K562 (cell line): Measurements from ENCODE around the gene TIGD1. TPM values are rescaled to one million over a fixed set of nuclear protein-coding genes. Genes with fewer than 3 reads are reported as not detected.

Source experiments
- ATAC-seq: fragments of 200-7000 bp; cut with Tn5 transposase; 3 replicates; pipeline ENCODE4 v1.9.1; 2020; ENCODE audit warnings: moderate library complexity
- BruUV-seq: library from RNA; stranded (reverse); fragments of 400-500 nt; replicated peaks from 2 replicates; lab custom pipeline; 2021; lab: Mats Ljungman, UMichigan
- CTCF ChIA-PET: fragments of 300-600 bp; formaldehyde crosslinking; extraction: SDS; loops from one replicate; lab custom pipeline; 2021; ENCODE audit warnings: low intra/inter-chr PET ratio; lab: Yijun Ruan, JAX
- POLR2A ChIA-PET: fragments of 300-600, 350-650 bp; sonication (Branson Sonifier 250); formaldehyde crosslinking; extraction: SDS; loops from one replicate; lab custom pipeline; 2021; ENCODE audit warnings: antibody characterized with exemption, inconsistent platforms; lab: Yijun Ruan, JAX
- DNase-seq, 4 experiments: peaks; one replicate each; pipeline versions ENCODE4 v3.0.0 to v3.0.0-alpha.2; 2011 to 2018; ENCODE audit warnings: low spot score in 3 of 4, mixed read lengths in 3 of 4; ENCODE audit errors: extremely low read depth in 1 of 4
- FAIRE-seq: peaks from 2 replicates; lab custom pipeline; 2011; peaks lifted over from hg19 to GRCh38; lab: Jason Lieb, UNC
- H2AFZ ChIP-seq: 2 replicates; pipeline ENCODE4 v1.6.0; 2011; ENCODE audit warnings: low read depth, low read length, control low read depth, inconsistent platforms
- H3K27ac ChIP-seq: fragments of 200-600 bp; 3 replicates; pipeline ENCODE4 v1.8.0; 2011; ENCODE audit warnings: low read depth, mild to moderate bottlenecking, control low read depth, inconsistent platforms, low read length, moderate library complexity, mixed read lengths; ENCODE audit errors: extremely low read depth
- H3K27me3 ChIP-seq, 2 experiments: fragments of 300-600 bp in 1 of 2; 2 replicates in 1 of 2; 3 replicates in 1 of 2; pipeline versions ENCODE4 v1.6.0 to v1.8.0; 2011; ENCODE audit warnings: inconsistent platforms in 2 of 2, low read length in 2 of 2, mild to moderate bottlenecking in 1 of 2, mixed read lengths in 1 of 2, moderate library complexity in 1 of 2; ENCODE audit not compliant: control insufficient read depth in 2 of 2, insufficient read depth in 2 of 2
- H3K36me3 ChIP-seq: fragments of 300-600 bp; 3 replicates; pipeline ENCODE4 v1.8.0; 2011; ENCODE audit warnings: mild to moderate bottlenecking, low read length, inconsistent platforms; ENCODE audit not compliant: control insufficient read depth, insufficient read depth
- H3K4me1 ChIP-seq, 2 experiments: fragments of 200-600 bp in 1 of 2; replicated peaks in 1 of 2; 2 replicates in 1 of 2; 3 replicates in 1 of 2; pipeline versions ENCODE4 v1.5.1 to v1.8.0; 2011; ENCODE audit warnings: inconsistent platforms in 2 of 2, low read length in 2 of 2, mild to moderate bottlenecking in 1 of 2, mixed read lengths in 1 of 2, moderate library complexity in 1 of 2; ENCODE audit not compliant: control insufficient read depth in 2 of 2, insufficient read depth in 2 of 2
- H3K4me2 ChIP-seq: 2 replicates; pipeline ENCODE4 v1.6.1; 2011; ENCODE audit warnings: low read length, control low read depth, inconsistent platforms, mixed read lengths; ENCODE audit not compliant: insufficient read depth
- H3K4me3 ChIP-seq: fragments of 200-600 bp; sonication (generic), shearing (Covaris generic); 2 replicates; pipeline ENCODE4 v1.5.1; 2016; ENCODE audit warnings: control low read depth, inconsistent platforms
- H3K79me2 ChIP-seq: fragments of 200-600 bp; 3 replicates; pipeline ENCODE4 v1.8.0; 2011; ENCODE audit warnings: low read length, inconsistent platforms; ENCODE audit not compliant: control insufficient read depth, insufficient read depth
- H3K9ac ChIP-seq, 2 experiments: 2 replicates each; pipeline versions ENCODE4 v1.6.0 to v1.6.1; 2011; ENCODE audit warnings: low read depth in 2 of 2, low read length in 2 of 2, control low read depth in 1 of 2, inconsistent platforms in 1 of 2, mild to moderate bottlenecking in 1 of 2, mixed read lengths in 1 of 2; ENCODE audit not compliant: insufficient read depth in 1 of 2
- H3K9me1 ChIP-seq: one replicate; pipeline ENCODE4 v1.6.0; 2011; ENCODE audit warnings: inconsistent platforms, mild to moderate bottlenecking, low read length, moderate library complexity; ENCODE audit not compliant: control insufficient read depth, insufficient read depth
- H3K9me3 ChIP-seq: replicated peaks from 2 replicates; pipeline ENCODE4 v1.5.1; 2011; ENCODE audit warnings: low read depth, low read length, inconsistent platforms; ENCODE audit not compliant: control insufficient read depth, insufficient read depth
- H4K20me1 ChIP-seq: replicated peaks from 2 replicates; pipeline ENCODE4 v1.6.1; 2011; ENCODE audit warnings: low read length, inconsistent platforms, mixed read lengths; ENCODE audit not compliant: control insufficient read depth, insufficient read depth
- CREM ChIP-seq: IDR thresholded peaks from 2 replicates; pipeline ENCODE4 v1.6.1; 2014; ENCODE audit warnings: antibody characterized with exemption, low read depth
- GABPB2 ChIP-seq: fragments of 250-450 bp; sonication (Bioruptor Pico); conservative IDR thresholded peaks from 2 replicates; pipeline ENCODE4 v1.5.1; 2021; ENCODE audit warnings: mild to moderate bottlenecking
- GATA2 ChIP-seq: sonication (generic); formaldehyde crosslinking; IDR thresholded peaks from 2 replicates; pipeline ENCODE4 v1.4.0; 2020; ENCODE audit warnings: mild to moderate bottlenecking, missing genetic modification reagents
- HNRNPLL ChIP-seq: fragments of 200-400 bp; formaldehyde crosslinking; IDR thresholded peaks from 2 replicates; pipeline ENCODE4 v1.6.1; 2017; ENCODE audit warnings: low read length, low read depth, mild to moderate bottlenecking; ENCODE audit not compliant: poor library complexity, severe bottlenecking
- MXI1 ChIP-seq: IDR thresholded peaks from 2 replicates; pipeline ENCODE4 v1.6.1; 2011; ENCODE audit warnings: low read depth, mild to moderate bottlenecking, improper control_type of control experiment, low read length
- MYNN ChIP-seq, 2 experiments: sonication (generic); formaldehyde crosslinking in 1 of 2; IDR thresholded peaks; 2 replicates each; pipeline versions ENCODE4 v1.5.0 to v1.6.1; 2016 to 2020; ENCODE audit warnings: antibody characterized with exemption in 1 of 2, missing genetic modification reagents in 1 of 2
- NCOA4 ChIP-seq: fragments of 450-650 bp; IDR thresholded peaks from 2 replicates; pipeline ENCODE4 v1.6.1; 2018; ENCODE audit warnings: mild to moderate bottlenecking; ENCODE audit not compliant: partially characterized antibody
- RBM25 ChIP-seq: fragments of 200-400 bp; formaldehyde crosslinking; IDR thresholded peaks from 2 replicates; pipeline ENCODE4 v1.6.1; 2018; ENCODE audit warnings: low read length, low read depth, moderate library complexity; ENCODE audit not compliant: severe bottlenecking
- RFX1 ChIP-seq: fragments of 450-650 bp; IDR thresholded peaks from 2 replicates; pipeline ENCODE4 v1.6.1; 2016; ENCODE audit warnings: mild to moderate bottlenecking, moderate library complexity
- ZNF717 ChIP-seq: fragments of 250-450 bp; sonication (Bioruptor Pico); IDR thresholded peaks from 2 replicates; pipeline ENCODE4 v1.5.0; 2021
- WGBS: fragments of 100-300 bp; shearing (Covaris generic); methylation state at CpG from one replicate; pipeline ENCODE4 v1.1.6; 2016; ENCODE audit warnings: low coverage, mixed read lengths; ENCODE audit not compliant: insufficient coverage; ENCODE audit errors: missing lambda C conversion rate; 5-methylcytosine and 5-hydroxymethylcytosine counted together
- in situ Hi-C: fragments of 300-500 bp; cut with MboI; formaldehyde crosslinking; loops from 4 replicates; pipeline ENCODE4 v1.15.0; 2018; ENCODE audit warnings: inconsistent platforms, mixed read lengths
- intact Hi-C: fragments of 100-400 bp; cut with micrococcal nuclease; formaldehyde crosslinking; loops from 2 replicates; pipeline ENCODE4 v1.14.2; 2022
- polyA plus RNA-seq, 8 experiments: library from polyadenylated mRNA; depleted of rRNA in 4 of 8; stranded (reverse) in 5 of 8; unstranded in 3 of 8; fragments of >200 nt; fragmentation: Nextera tagmentation in 2 of 8; fragmentation: Illumina TruSeq in 1 of 8; extraction: Ambion mirVana in 2 of 8; extraction: Trizol in 1 of 8; gene quantifications; 2 replicates each; pipeline versions ENCODE4 v1.2.1 to v1.2.3, GENCODE V29; 2011 to 2014; ENCODE audit warnings: inconsistent platforms in 1 of 8, missing spikeins in 1 of 8
- total RNA-seq, 7 experiments: library from RNA; depleted of rRNA in 6 of 7; stranded (reverse); fragments of >200 nt in 6 of 7; fragmentation: Illumina TruSeq in 2 of 7; extraction: Trizol in 2 of 7; gene quantifications; 2 replicates each; pipeline versions ENCODE4 v1.2.1 to v1.2.3, GENCODE V29; 2011 to 2021; ENCODE audit warnings: low replicate concordance in 1 of 7
- TF ChIP-seq, protein P1 (sequence below): fragments of 450-650 bp; IDR thresholded peaks from 2 replicates; pipeline ENCODE4 v1.6.1; 2016; ENCODE audit warnings: antibody characterized with exemption

Gene TIGD1
- total and polyA plus RNA-seq, 9 of the 15 experiments (the other 6 are each of a cell fraction or from before 2014, with no cell fraction given): 2.0 to 10.1 (median 6.6) TPM

- no peaks in the 10 kb centered on the region for H3K79me2 ChIP-seq
- H3K27ac ChIP-seq: no peak overlapping the region
- ChIA-PET POLR2A (no interaction called here), CTCF (no interaction called here)
- no peak overlapping the region for H3K9ac ChIP-seq
- no peaks in the 10 kb centered on the region for H4K20me1 ChIP-seq
- 0% methylated on average over 2 of the region's 2 CpGs for WGBS
- H3K36me3 ChIP-seq: no peaks in the 10 kb centered on the region
- H3K4me3 ChIP-seq: no peak overlapping the region
- H2AFZ ChIP-seq: no peak overlapping the region
- H3K4me2 ChIP-seq: no peak overlapping the region
- ATAC-seq (no peak), FAIRE-seq (no peak), DNase-seq (no peak)
- intact Hi-C loops (no loop called here), in situ Hi-C loops (no loop called here)
- H3K4me1 ChIP-seq: peaks cover 0 to 13% of the 10 kb centered on the region in 2 experiments; a peak in 2 of 5 replicates
- H3K9me3 ChIP-seq: no peaks in the 10 kb centered on the region
- H3K27me3 ChIP-seq: peaks cover 3 to 46% of the 10 kb centered on the region in 2 experiments; a peak in 2 of 5 replicates
- BruUV-seq: no TSS peak
- TF ChIP-seq NCOA4: no peak
- TF ChIP-seq ZNF717 (CRISPR knock-in tag): no peak
- no peak for TF ChIP-seq HNRNPLL
- TF ChIP-seq RBM25: peak; percentile 59
- TF ChIP-seq, protein P1, sequence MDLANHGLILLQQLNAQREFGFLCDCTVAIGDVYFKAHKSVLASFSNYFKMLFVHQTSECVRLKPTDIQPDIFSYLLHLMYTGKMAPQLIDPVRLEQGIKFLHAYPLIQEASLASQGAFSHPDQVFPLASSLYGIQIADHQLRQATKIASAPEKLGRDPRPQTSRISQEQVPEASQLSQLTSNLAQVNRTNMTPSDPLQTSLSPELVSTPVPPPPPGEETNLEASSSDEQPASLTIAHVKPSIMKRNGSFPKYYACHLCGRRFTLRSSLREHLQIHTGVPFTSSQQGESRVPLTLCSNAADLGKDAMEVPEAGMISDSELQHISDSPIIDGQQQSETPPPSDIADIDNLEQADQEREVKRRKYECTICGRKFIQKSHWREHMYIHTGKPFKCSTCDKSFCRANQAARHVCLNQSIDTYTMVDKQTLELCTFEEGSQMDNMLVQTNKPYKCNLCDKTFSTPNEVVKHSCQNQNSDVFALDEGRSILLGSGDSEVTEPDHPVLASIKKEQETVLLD: no peak
- no peak for TF ChIP-seq CREM
- TF ChIP-seq MXI1: 0 out of 2 replicates have a peak, but pooled peaks have one; percentile 30
- TF ChIP-seq MYNN (IDR thresholded peaks at IDR 0.05): peak; percentile 92
- TF ChIP-seq MYNN (CRISPR knock-in tag; IDR thresholded peaks at IDR 0.05): no peak
- no peak for TF ChIP-seq GATA2 (CRISPR knock-in tag)
- TF ChIP-seq GABPB2 (CRISPR knock-in tag): no peak
- peak; percentile 85 for TF ChIP-seq RFX1
- no peaks in the 10 kb centered on the region for H3K9me1 ChIP-seq
These were observed 45.9 kb downstream of the TIGD1 start for GRCh38 chr2:232504438-232504837.
